GM19468 (cell line): ENCODE measurements around the gene PCDHB3.
"Not testable (repeated sequence)": the region's sequence is repeated elsewhere in the genome, so short reads cannot be mapped to it uniquely, and the experiment has no call there.

Experiments used
- ATAC-seq: cut with Tn5 transposase; IDR thresholded peaks from one replicate; pipeline ENCODE4 v1.9.1; 2021; ENCODE audit warnings: mild to moderate bottlenecking, moderate library complexity, moderate number of reproducible peaks; ENCODE audit not compliant: unreplicated experiment; ENCODE audit errors: extremely low read depth

PCDHB3 gene

GRCh38 chr5:141135030-141135717 lies 34.9 kb downstream of the PCDHB3 start, which contains the start of gene PCDHB5:
PCDHB5 (plus strand) TSS chr5:141135206; CDS start chr5:141135435, 229 bp downstream.
- no peak for ATAC-seq

GRCh38 chr5:141135718-141136266 lies 35.5 kb downstream of the PCDHB3 start:
- no peak for ATAC-seq

- not testable (repeated sequence) for ATAC-seq
These were observed 37.1 kb downstream of the PCDHB3 start for GRCh38 chr5:141137346-141137745.

GRCh38 chr5:141149812-141150211 lies 49.5 kb downstream of the PCDHB3 start, which contains the start of gene PCDHB6:
PCDHB6 (plus strand) TSS chr5:141150057; CDS start chr5:141150258, 201 bp downstream.
- ATAC-seq, result no peak

GRCh38 chr5:141150224-141150992 lies 50.1 kb downstream of the PCDHB3 start:
- no peak for ATAC-seq

- ATAC-seq, result no peak
These were observed 50.7 kb downstream of the PCDHB3 start for GRCh38 chr5:141150993-141151325.

- not testable (repeated sequence) for ATAC-seq
These were observed 51.4 kb downstream of the PCDHB3 start for GRCh38 chr5:141151632-141152031.

GRCh38 chr5:141152096-141152495 lies 51.8 kb downstream of the PCDHB3 start:
- ATAC-seq, result not testable (repeated sequence)
